Esophagus muscularis mucosa (tissue), 4 donors: ENCODE data around the gene TTC33. TPM values are rescaled to one million over a fixed set of nuclear protein-coding genes. Genes with fewer than 3 reads are reported as not detected.

ENCODE experiments used
- DNase-seq: peaks from one replicate; pipeline ENCODE4 v3.0.0-alpha.2; 2017; ENCODE audit errors: extremely low spot score
- H3K27ac ChIP-seq, 4 donors: fragments of 200-600 bp; sonication (generic); replicated peaks in 1 of 4; 1 replicate in 3 of 4; 2 replicates in 1 of 4; pipeline ENCODE4 v1.5.1; 2016 to 2019; ENCODE audit warnings: mild to moderate bottlenecking in 1 of 4
- H3K27me3 ChIP-seq, 4 donors: fragments of 200-600 bp; sonication (generic); one replicate each; pipeline versions ENCODE4 v1.5.1 to v1.6.0; 2016 to 2019
- H3K36me3 ChIP-seq, 4 donors: fragments of 200-600 bp; sonication (generic); one replicate each; pipeline ENCODE4 v1.5.1; 2016 to 2019
- H3K4me1 ChIP-seq, 4 donors: fragments of 200-600 bp; sonication (generic); one replicate each; pipeline ENCODE4 v1.5.1; 2016 to 2019
- H3K4me3 ChIP-seq, 4 donors: fragments of 200-600 bp; sonication (generic); 1 replicate in 2 of 4; 2 replicates in 2 of 4; pipeline ENCODE4 v1.5.1; 2016 to 2019; ENCODE audit warnings: mild to moderate bottlenecking in 4 of 4, moderate library complexity in 1 of 4
- H3K9me3 ChIP-seq, 4 donors: fragments of 200-600 bp; sonication (generic); 1 replicate in 3 of 4; 2 replicates in 1 of 4; pipeline ENCODE4 v1.5.1; 2016 to 2019
- CTCF ChIP-seq, 3 experiments: fragments of 200-600 bp in 2 of 3; fragments of 450-650 bp in 1 of 3; sonication (generic) in 2 of 3; IDR thresholded peaks; one replicate each; pipeline ENCODE4 v1.5.1; 2017 to 2019; ENCODE audit warnings: antibody characterized with exemption in 3 of 3, mild to moderate bottlenecking in 2 of 3, moderate library complexity in 1 of 3
- EP300 ChIP-seq: sonication (generic); formaldehyde crosslinking; IDR thresholded peaks from one replicate; pipeline ENCODE4 v1.6.1; 2017; ENCODE audit warnings: antibody characterized with exemption
- POLR2A ChIP-seq: fragments of 450-650 bp; IDR thresholded peaks from one replicate; pipeline ENCODE4 v1.6.1; 2017; ENCODE audit warnings: antibody characterized with exemption, moderate library complexity, mild to moderate bottlenecking, low read depth
- POLR2AphosphoS5 ChIP-seq, 2 donors: sonication (generic); formaldehyde crosslinking; IDR thresholded peaks; one replicate each; pipeline ENCODE4 v1.6.1; 2017; ENCODE audit warnings: antibody characterized with exemption in 2 of 2
- WGBS: methylation state at CpG from one replicate; pipeline ENCODE4 v1.1.5; 2018; 5-methylcytosine and 5-hydroxymethylcytosine counted together
- intact Hi-C: fragments of 100-400 bp; cut with DNase I; formaldehyde crosslinking; loops from one replicate; pipeline ENCODE4 v1.15.1; 2023
- total RNA-seq, 4 donors: library from RNA; depleted of rRNA; stranded (reverse); fragments of >200 nt; gene quantifications; one replicate each; pipeline versions ENCODE4 v1.1.0 to v1.2.1, GENCODE V29; 2016

Gene TTC33
- total RNA-seq, 4 donors from 2014 or later, result 19.1 to 32.7 (median 24.0) TPM

GRCh38 chr5:40778133-40778532, 22.4 kb upstream of the TTC33 start:
- Histone ChIP-seq H3K4me3 (no peak overlapping the region), H3K36me3 (peaks cover 12 to 42% (median 29%) of the 10 kb centered on the region in 4 donors), H3K9me3 (no peaks in the 10 kb centered on the region), H3K27me3 (no peaks in the 10 kb centered on the region), H3K27ac (no peak overlapping the region), H3K4me1 (peaks cover 15 to 29% (median 21%) of the 10 kb centered on the region in 4 donors)
- WGBS, result 100% methylated on average over 1 of the region's 1 CpG
- TF ChIP-seq EP300 (no peak), POLR2AphosphoS5 (IDR thresholded peaks at IDR 0.05) (no peak), CTCF (IDR thresholded peaks at IDR 0.05) (no peak), POLR2A (no peak)
- DNase-seq, result no peak
- intact Hi-C loops, result no loop called here

GRCh38 chr5:40776658-40776977, 20.9 kb upstream of the TTC33 start:
- H3K4me3 ChIP-seq, result no peak overlapping the region
- H3K4me1 ChIP-seq, result peaks cover 6 to 17% (median 11%) of the 10 kb centered on the region in 4 donors
- no peak overlapping the region for H3K27ac ChIP-seq
- TF ChIP-seq POLR2A (no peak), CTCF (IDR thresholded peaks at IDR 0.05) (no peak), EP300 (no peak), POLR2AphosphoS5 (IDR thresholded peaks at IDR 0.05) (no peak)
- H3K9me3 ChIP-seq, result no peaks in the 10 kb centered on the region
- 93% methylated on average over 1 of the region's 1 CpG for WGBS
- no peaks in the 10 kb centered on the region for H3K27me3 ChIP-seq
- intact Hi-C loops, result no loop called here
- DNase-seq, result no peak
- H3K36me3 ChIP-seq, result peaks cover 13 to 53% (median 36%) of the 10 kb centered on the region in 4 donors

- peaks cover 19 to 58% (median 41%) of the 10 kb centered on the region in 4 donors for H3K36me3 ChIP-seq
- intact Hi-C loops, result no loop called here
These were observed 20.3 kb upstream of the TTC33 start for GRCh38 chr5:40775846-40776657.

GRCh38 chr5:40775085-40775845, 19.5 kb upstream of the TTC33 start:
- H3K4me1 ChIP-seq, result peaks cover 3 to 11% (median 9%) of the 10 kb centered on the region in 4 donors
- no peak for DNase-seq
- intact Hi-C loops, result no loop called here
- H3K36me3 ChIP-seq, result peaks cover 20 to 66% (median 46%) of the 10 kb centered on the region in 4 donors
- no peak for TF ChIP-seq POLR2AphosphoS5 (IDR thresholded peaks at IDR 0.05)
- TF ChIP-seq CTCF (IDR thresholded peaks at IDR 0.05), result no peak
- TF ChIP-seq EP300, result no peak
- no peak for TF ChIP-seq POLR2A
- H3K27me3 ChIP-seq, result no peaks in the 10 kb centered on the region
- H3K9me3 ChIP-seq, result no peaks in the 10 kb centered on the region
- no peak overlapping the region for H3K4me3 ChIP-seq
- 90% methylated on average over 4 of the region's 4 CpGs for WGBS
- H3K27ac ChIP-seq, result no peak overlapping the region

More at GRCh38 chr5:40775846-40776657, 20.3 kb upstream of the TTC33 start:
- TF ChIP-seq EP300, result no peak
- TF ChIP-seq CTCF (IDR thresholded peaks at IDR 0.05), result no peak
- no peak for TF ChIP-seq POLR2A
- TF ChIP-seq POLR2AphosphoS5 (IDR thresholded peaks at IDR 0.05), result no peak
- H3K4me1 ChIP-seq, result peaks cover 3 to 11% (median 9%) of the 10 kb centered on the region in 4 donors
- WGBS, result 67% methylated on average over 6 of the region's 6 CpGs
- no peaks in the 10 kb centered on the region for H3K9me3 ChIP-seq
- H3K27ac ChIP-seq, result no peak overlapping the region
- H3K4me3 ChIP-seq, result no peak overlapping the region
- H3K27me3 ChIP-seq, result no peaks in the 10 kb centered on the region
- no peak for DNase-seq
